Smooth muscle cell of the coronary artery (primary cell): Measurements from ENCODE around the gene MTMR3. TPM values are rescaled to one million over a fixed set of nuclear protein-coding genes. Genes with fewer than 3 reads are reported as not detected.

Experiments
- total RNA-seq: library from RNA; depleted of rRNA; stranded (reverse); fragments of >200 nt; gene quantifications from 2 replicates; pipeline ENCODE4 v1.2.3, GENCODE V29; 2014; ENCODE audit warnings: low replicate concordance

MTMR3 gene
- total RNA-seq: 17.7 and 18.8 TPM in 2 replicates

GRCh38 chr22:29883045-29883774, at the start of gene MTMR3:
MTMR3 (plus strand) TSS chr22:29883174; CDS start chr22:29971060, 87,886 bp downstream.

GRCh38 chr22:29837741-29838598, 45.0 kb upstream of the MTMR3 start, which contains the start of gene ASCC2:
ASCC2 (minus strand) TSS chr22:29838274; CDS start chr22:29832325, 5,949 bp downstream.

GRCh38 chr22:30079952-30080533, 197.1 kb downstream of the MTMR3 start, which contains the start of gene HORMAD2:
HORMAD2 (plus strand) TSS chr22:30080464; CDS start chr22:30093953, 13,489 bp downstream.

Other genes with a start within 250 kb of the MTMR3 start
- not detected in 2 replicates for gene CABP7, start 163.2 kb upstream of the MTMR3 start, total RNA-seq
- gene ZMAT5, start 116.2 kb upstream of the MTMR3 start, total RNA-seq: 9.6 and 17.7 TPM in 2 replicates
- 133 and 145 TPM in 2 replicates for gene UQCR10, start 115.8 kb upstream of the MTMR3 start, total RNA-seq
- 26.7 and 27.8 TPM in 2 replicates for gene ASCC2, start 44.9 kb upstream of the MTMR3 start, total RNA-seq
- not detected in 2 replicates for gene HORMAD2, start 197.3 kb downstream of the MTMR3 start, total RNA-seq